NCI-H1694 (cell line): ENCODE data around the gene OR4A47.
"Not testable (repeated sequence)": the region's sequence is repeated elsewhere in the genome, so short reads cannot be mapped to it uniquely, and the experiment has no call there.

ENCODE experiments used
- DNase-seq: peaks from one replicate; lab custom pipeline; 2025; lab: John Stamatoyannopoulos, UW

The OR4A47 gene, protein sequence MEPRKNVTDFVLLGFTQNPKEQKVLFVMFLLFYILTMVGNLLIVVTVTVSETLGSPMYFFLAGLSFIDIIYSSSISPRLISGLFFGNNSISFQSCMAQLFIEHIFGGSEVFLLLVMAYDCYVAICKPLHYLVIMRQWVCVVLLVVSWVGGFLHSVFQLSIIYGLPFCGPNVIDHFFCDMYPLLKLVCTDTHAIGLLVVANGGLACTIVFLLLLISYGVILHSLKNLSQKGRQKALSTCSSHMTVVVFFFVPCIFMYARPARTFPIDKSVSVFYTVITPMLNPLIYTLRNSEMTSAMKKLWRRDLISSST

DNA sequence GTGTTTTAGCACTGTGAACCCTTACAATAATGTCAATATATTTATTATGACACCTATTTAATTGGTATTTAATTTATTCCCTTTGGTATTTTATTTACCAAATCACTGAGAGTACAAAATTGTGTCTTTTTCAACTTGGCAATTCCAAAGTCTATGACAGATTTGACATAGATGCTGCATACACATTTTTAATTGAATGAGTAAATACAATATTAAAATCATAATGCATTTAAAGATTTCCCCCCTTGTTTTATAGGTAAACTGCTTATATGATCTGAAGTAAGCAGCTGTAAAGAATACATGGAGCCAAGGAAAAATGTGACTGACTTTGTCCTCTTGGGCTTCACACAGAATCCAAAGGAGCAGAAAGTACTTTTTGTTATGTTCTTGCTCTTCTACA is at the start of gene OR4A47:
OR4A47 (plus strand) TSS at position 301 of the 400 bp plus-strand sequence; CDS start at position 301, 0 bp downstream.
- not testable (repeated sequence) for DNase-seq

DNA sequence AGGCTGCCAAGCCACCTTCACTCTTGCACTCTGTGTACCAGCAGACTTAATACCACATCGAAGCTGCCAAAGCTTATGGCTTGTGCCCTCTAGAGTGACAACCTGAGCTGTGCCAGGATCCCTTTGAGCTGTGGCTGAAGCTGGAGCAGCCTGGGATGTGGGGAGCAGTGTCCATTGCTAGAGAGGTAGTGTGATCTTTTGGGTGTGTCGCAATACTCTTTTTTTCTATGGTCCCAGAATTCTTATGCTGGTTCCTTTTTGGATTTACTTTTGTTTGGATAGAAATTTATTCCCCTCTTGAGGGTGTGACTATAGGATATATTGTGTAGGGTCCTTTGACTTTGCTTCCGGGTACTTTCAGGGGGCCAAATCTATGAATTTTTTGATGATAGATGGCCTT is 32.7 kb upstream of the OR4A47 start:
- DNase-seq = not testable (repeated sequence)

DNA sequence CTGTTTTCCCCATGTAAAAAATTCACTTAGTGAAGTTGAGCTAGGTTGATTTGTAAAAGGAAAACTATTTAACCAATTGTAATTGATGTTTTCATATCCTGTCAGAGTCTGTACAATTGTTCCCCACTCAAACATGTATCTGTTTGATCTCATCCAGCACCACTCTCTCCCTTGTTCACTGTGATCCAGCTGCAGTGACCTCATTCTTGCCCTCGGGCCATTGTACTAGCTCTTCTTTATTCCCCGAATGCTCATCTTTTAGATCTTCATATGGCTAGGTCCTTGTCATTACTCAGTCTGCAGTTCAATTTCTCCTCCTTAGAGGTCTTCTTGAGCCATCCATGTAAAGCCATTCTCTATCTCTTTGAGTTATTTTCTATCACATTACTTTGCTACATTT is 14.6 kb upstream of the OR4A47 start:
- DNase-seq = not testable (repeated sequence)

DNA sequence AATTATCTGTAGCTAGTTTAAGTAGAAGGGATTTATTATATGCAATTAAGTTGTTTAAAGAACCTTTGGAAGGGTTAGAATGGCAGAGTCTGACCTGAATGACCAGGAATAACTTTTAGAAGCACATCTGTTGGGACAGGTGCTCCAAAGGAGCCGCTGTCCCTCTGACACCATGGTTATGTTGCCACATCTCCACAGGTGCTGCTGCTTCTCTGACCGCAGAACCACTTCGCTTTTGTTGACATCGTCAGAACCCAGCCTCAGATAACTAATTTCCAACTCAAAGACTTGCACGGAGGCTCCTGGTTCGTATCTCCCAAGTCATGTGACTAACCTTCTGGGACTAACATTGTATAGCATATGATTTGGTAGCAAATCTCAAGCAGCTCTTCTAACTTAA is 13.9 kb upstream of the OR4A47 start:
- DNase-seq = not testable (repeated sequence)

DNA sequence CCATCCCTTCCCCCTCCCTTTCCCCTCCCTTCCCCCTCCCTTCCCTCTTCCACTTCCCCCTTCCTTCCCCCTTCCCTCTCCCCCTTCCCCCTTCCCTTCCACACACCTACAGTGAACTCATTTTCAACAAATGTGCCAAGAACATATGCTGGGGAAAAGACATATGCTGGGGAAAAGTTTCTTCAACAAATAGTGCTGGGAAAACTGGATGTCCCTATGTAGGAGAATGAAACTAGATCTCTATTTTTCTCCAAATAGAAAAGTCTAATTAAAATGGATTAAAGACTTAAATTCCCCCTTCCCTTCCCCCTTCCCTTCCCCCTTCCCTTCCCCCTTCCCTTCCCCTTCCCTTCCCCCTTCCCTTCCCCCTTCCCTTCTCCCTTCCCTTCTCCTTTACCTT is 17.6 kb downstream of the OR4A47 start:
- DNase-seq = not testable (repeated sequence)

DNA sequence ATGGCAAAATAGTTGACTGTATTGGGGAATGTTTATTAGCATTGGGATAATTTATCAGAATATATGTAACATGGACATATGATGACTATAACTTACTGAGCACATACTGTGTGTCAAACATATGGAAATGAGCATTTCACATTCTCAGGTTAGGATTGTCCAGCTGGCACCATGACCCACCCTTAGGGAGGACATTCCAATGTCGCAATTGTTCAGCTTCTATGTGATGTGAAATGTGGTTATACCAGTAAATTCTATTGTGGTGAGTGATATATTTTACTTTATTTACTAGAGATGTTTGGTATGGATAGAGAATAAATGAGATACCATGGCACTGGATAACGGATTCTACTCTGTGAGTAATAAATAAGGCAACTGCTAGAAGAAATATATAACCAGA is 50.4 kb downstream of the OR4A47 start:
- no peak for DNase-seq
